ENCODE measurements around the gene DUSP12. TPM values are rescaled to one million over a fixed set of nuclear protein-coding genes. Genes with fewer than 3 reads are reported as not detected.

The DUSP12 gene
- total and polyA plus RNA-seq, 2 donors (not counting 3 experiments of a cell fraction or from before 2014, with no cell fraction given) = 26.8 to 31.6 TPM

DNA sequence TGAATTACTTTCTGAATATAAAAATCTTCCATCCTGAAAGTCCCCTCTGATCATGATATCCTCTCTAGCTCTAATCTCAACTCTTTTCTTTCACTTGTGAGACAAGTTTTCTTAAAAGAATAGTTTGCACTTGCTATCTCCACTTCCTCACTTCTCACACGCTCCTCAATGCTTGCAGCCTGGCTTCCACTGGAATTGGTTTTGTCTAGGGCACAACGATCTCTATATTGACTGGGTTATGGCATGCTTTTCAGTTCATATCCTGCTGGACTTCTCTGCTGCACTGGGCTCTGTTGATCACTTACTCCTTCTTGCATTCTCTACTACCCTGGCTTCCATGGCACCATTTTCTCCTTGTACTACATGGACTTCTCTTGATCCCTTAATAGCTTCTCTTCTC is 42.1 kb upstream of the DUSP12 start:
- Histone ChIP-seq H3K4me3 (replicated peaks in 1 of 3; ENCODE audit: insufficient read depth in 1 of 3, low read depth in 1 of 3, low read length in 3 of 3) (no peak overlapping the region), H3K9me3 (replicated peaks; ENCODE audit: control insufficient read depth, insufficient read depth, low read length) (no peaks in the 10 kb centered on the region), H4K20me1 (replicated peaks; ENCODE audit: control insufficient read depth, extremely low read depth, insufficient read depth, low read length) (no peaks in the 10 kb centered on the region), H3K27ac (ENCODE audit: insufficient read depth, low read depth, low read length) (no peak overlapping the region), H2AFZ (ENCODE audit: low read depth, low read length) (no peak overlapping the region), H3K27me3 (ENCODE audit: control insufficient read depth in 2 of 2, insufficient read depth in 2 of 2, low read length in 2 of 2) (peaks cover 5 to 18% of the 10 kb centered on the region in 2 experiments), H3K9me1 (replicated peaks; ENCODE audit: control insufficient read depth, extremely low read depth, insufficient read depth, low read length) (no peaks in the 10 kb centered on the region), H3K4me1 (ENCODE audit: control insufficient read depth, extremely low read depth, insufficient read depth, low read length) (no peaks in the 10 kb centered on the region), H3K4me2 (ENCODE audit: insufficient read depth, low read length) (no peak overlapping the region), H3K79me2 (ENCODE audit: control insufficient read depth, insufficient read depth, low read length) (no peaks in the 10 kb centered on the region), H3K9ac (replicated peaks; ENCODE audit: extremely low read depth, insufficient read depth, low read length) (no peak overlapping the region), H3K36me3 (ENCODE audit: control insufficient read depth in 2 of 2, extremely low read depth in 1 of 2, insufficient read depth in 2 of 2, low read length in 2 of 2) (no peaks in the 10 kb centered on the region)
- ChIA-PET CTCF (interaction anchor here (1.2 to 1.3 kb wide), 2 partner anchors 16 to 33 kb away, joined by 3 read pairs; no protein-coding TSS in a partner anchor), POLR2A (no interaction called here)
- TF ChIP-seq, protein P1, sequence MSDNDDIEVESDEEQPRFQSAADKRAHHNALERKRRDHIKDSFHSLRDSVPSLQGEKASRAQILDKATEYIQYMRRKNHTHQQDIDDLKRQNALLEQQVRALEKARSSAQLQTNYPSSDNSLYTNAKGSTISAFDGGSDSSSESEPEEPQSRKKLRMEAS (IDR thresholded peaks at IDR 0.05; ENCODE audit: insufficient read depth, insufficient read length) = no peak
- TF ChIP-seq FOS (IDR thresholded peaks at IDR 0.05; ENCODE audit: borderline replicate concordance, insufficient read depth, low read length) = no peak
- TF ChIP-seq POLR2AphosphoS5 (IDR thresholded peaks at IDR 0.05; ENCODE audit: insufficient read depth, low read depth, low read length) = no peak
- TF ChIP-seq MYC (IDR thresholded peaks at IDR 0.05; ENCODE audit: low read depth, low read length) = no peak
- TF ChIP-seq, protein P2, sequence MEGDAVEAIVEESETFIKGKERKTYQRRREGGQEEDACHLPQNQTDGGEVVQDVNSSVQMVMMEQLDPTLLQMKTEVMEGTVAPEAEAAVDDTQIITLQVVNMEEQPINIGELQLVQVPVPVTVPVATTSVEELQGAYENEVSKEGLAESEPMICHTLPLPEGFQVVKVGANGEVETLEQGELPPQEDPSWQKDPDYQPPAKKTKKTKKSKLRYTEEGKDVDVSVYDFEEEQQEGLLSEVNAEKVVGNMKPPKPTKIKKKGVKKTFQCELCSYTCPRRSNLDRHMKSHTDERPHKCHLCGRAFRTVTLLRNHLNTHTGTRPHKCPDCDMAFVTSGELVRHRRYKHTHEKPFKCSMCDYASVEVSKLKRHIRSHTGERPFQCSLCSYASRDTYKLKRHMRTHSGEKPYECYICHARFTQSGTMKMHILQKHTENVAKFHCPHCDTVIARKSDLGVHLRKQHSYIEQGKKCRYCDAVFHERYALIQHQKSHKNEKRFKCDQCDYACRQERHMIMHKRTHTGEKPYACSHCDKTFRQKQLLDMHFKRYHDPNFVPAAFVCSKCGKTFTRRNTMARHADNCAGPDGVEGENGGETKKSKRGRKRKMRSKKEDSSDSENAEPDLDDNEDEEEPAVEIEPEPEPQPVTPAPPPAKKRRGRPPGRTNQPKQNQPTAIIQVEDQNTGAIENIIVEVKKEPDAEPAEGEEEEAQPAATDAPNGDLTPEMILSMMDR (IDR thresholded peaks at IDR 0.05; ENCODE audit: extremely low read depth in 1 of 2, insufficient read depth in 1 of 2, low read depth in 1 of 2, low read length in 2 of 2) = no peak
- no peak for TF ChIP-seq EZH2 (IDR thresholded peaks at IDR 0.05; ENCODE audit: borderline replicate concordance, low read depth, low read length, severe bottlenecking)
- no peak for TF ChIP-seq GATA2 (IDR thresholded peaks at IDR 0.05; ENCODE audit: insufficient read depth, insufficient read length, low read depth, low read length)
- no peak for TF ChIP-seq JUN (IDR thresholded peaks at IDR 0.05; ENCODE audit: borderline replicate concordance, insufficient read depth, insufficient read length, low read depth)
- TF ChIP-seq POLR2A (IDR thresholded peaks at IDR 0.05; ENCODE audit: low read depth, low read length) = no peak
- dilution Hi-C loops (cut with MboI; ENCODE audit: extremely low pct_ligation_motif_present, low sequenced_read_pairs) = no loop called here
- intact Hi-C loops (cut with micrococcal nuclease) = no loop called here
- no peak for FAIRE-seq
- BruUV-seq (replicated peaks) = no TSS peak
- no peak for DNase-seq (ENCODE audit: low read depth, low spot score)

All from endothelial cell of umbilical vein (primary cell).